ENCODE results near the gene WNK1.

WNK1 gene

GRCh38 chr12:718756-719102, 33.6 kb upstream of the WNK1 start:
- Histone ChIP-seq H3K36me3 (ENCODE audit: control insufficient read depth in 2 of 2, insufficient read depth in 1 of 2, low read length in 2 of 2) (no peaks in the 10 kb centered on the region), H3K4me1 (ENCODE audit: control insufficient read depth, insufficient read depth, low read length) (no peaks in the 10 kb centered on the region), H3K4me3 (ENCODE audit: low read depth, low read length) (no peak overlapping the region), H3K9me3 (ENCODE audit: control insufficient read depth, insufficient read depth, low read depth, low read length) (no peaks in the 10 kb centered on the region), H3K27ac (ENCODE audit: extremely low read depth, low read depth, low read length) (no peak overlapping the region)
- ChIA-PET POLR2A (no interaction called here), CTCF (no interaction called here)
- TF ChIP-seq YY1 (tag by site-specific recombination; IDR thresholded peaks at IDR 0.05): no peak
- peak; percentile 34; the same call in 1 of the 2 replicates for TF ChIP-seq ZNF366 (tag by site-specific recombination; conservative IDR thresholded peaks at IDR 0.05)

DNA sequence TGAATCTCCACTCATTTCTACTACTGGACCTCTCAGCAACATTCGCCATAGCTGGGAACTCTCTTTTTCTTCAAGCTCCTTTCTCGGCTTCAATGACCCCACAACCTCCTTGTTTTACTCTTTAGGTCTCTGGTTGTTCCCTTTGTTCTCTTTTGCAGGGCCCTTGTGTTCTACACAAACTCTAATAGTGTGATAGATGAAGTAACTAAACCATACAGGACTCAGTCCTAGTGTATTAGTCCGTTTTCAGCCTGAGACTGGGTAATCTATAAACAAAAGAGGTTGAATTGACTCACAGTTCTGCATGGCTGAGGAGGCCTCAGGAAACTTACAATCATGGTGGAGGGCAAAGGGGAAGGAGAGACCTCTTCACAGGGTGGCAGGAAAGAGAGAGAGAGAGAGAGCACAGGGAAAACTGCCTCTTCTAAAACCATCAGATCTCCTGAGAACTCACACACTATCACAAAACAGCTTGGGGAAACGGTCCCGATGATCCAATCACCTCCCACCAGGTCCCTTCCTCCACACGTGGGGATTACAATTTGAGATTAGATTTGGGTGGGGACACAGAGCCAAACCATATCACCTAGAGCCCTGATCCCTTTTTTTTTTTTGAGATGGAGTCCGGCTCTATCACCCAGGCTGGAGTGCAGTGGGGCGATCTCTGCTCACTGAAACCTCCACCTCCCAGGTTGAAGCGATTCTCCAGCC, 32.0 kb upstream of the WNK1 start:
- ChIA-PET POLR2A (no interaction called here), CTCF (no interaction called here)
- no peaks in the 10 kb centered on the region for H3K4me1 ChIP-seq (ENCODE audit: control insufficient read depth, insufficient read depth, low read length)
- no peaks in the 10 kb centered on the region for H3K9me3 ChIP-seq (ENCODE audit: control insufficient read depth, insufficient read depth, low read depth, low read length)
- 0 out of 2 replicates have a peak, but pooled peaks have one; percentile 36 for TF ChIP-seq ZBTB6 (tag by site-specific recombination; IDR thresholded peaks at IDR 0.05)
- TF ChIP-seq, protein P1, sequence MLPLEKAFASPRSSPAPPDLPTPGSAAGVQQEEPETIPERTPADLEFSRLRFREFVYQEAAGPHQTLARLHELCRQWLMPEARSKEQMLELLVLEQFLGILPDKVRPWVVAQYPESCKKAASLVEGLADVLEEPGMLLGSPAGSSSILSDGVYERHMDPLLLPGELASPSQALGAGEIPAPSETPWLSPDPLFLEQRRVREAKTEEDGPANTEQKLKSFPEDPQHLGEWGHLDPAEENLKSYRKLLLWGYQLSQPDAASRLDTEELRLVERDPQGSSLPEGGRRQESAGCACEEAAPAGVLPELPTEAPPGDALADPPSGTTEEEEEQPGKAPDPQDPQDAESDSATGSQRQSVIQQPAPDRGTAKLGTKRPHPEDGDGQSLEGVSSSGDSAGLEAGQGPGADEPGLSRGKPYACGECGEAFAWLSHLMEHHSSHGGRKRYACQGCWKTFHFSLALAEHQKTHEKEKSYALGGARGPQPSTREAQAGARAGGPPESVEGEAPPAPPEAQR (tag by site-specific recombination; IDR thresholded peaks at IDR 0.05): no peak
- H3K4me3 ChIP-seq (ENCODE audit: low read depth, low read length): no peak overlapping the region
- no peaks in the 10 kb centered on the region for H3K36me3 ChIP-seq (ENCODE audit: control insufficient read depth in 2 of 2, insufficient read depth in 1 of 2, low read length in 2 of 2)
- H3K27ac ChIP-seq (ENCODE audit: extremely low read depth, low read depth, low read length): no peak overlapping the region

GRCh38 chr12:724194-724855, 28.1 kb upstream of the WNK1 start:
- ChIA-PET POLR2A (interaction anchor here (1.0 kb wide), 1 partner anchor 27 kb away, joined by 3 read pairs; no protein-coding TSS in a partner anchor), CTCF (interaction anchor here (0.6 to 3.5 kb wide), 2 partner anchors 26 to 147 kb away, joined by 3 to 12 read pairs; no protein-coding TSS in a partner anchor)
- H3K36me3 ChIP-seq (ENCODE audit: control insufficient read depth in 2 of 2, insufficient read depth in 1 of 2, low read length in 2 of 2): no peaks in the 10 kb centered on the region
- no peak overlapping the region for H3K4me3 ChIP-seq (ENCODE audit: low read depth, low read length)
- H3K9me3 ChIP-seq (ENCODE audit: control insufficient read depth, insufficient read depth, low read depth, low read length): no peaks in the 10 kb centered on the region
- H3K4me1 ChIP-seq (ENCODE audit: control insufficient read depth, insufficient read depth, low read length): no peaks in the 10 kb centered on the region
- no peak overlapping the region for H3K27ac ChIP-seq (ENCODE audit: extremely low read depth, low read depth, low read length)
- TF ChIP-seq ZBTB20 (tag by site-specific recombination; IDR thresholded peaks at IDR 0.05): 0 out of 2 replicates have a peak, but pooled peaks have one; percentile 18
- no peak for TF ChIP-seq ZNF155 (tag by site-specific recombination; IDR thresholded peaks at IDR 0.05)
- peak; percentile 51; the same call in 1 of the 2 replicates for TF ChIP-seq SCRT1 (tag by site-specific recombination; IDR thresholded peaks at IDR 0.05; ENCODE audit: borderline replicate concordance)
- TF ChIP-seq SP7 (tag by site-specific recombination; IDR thresholded peaks at IDR 0.05): 0 out of 2 replicates have a peak, but pooled peaks have one; percentile 22
- TF ChIP-seq, protein P2, sequence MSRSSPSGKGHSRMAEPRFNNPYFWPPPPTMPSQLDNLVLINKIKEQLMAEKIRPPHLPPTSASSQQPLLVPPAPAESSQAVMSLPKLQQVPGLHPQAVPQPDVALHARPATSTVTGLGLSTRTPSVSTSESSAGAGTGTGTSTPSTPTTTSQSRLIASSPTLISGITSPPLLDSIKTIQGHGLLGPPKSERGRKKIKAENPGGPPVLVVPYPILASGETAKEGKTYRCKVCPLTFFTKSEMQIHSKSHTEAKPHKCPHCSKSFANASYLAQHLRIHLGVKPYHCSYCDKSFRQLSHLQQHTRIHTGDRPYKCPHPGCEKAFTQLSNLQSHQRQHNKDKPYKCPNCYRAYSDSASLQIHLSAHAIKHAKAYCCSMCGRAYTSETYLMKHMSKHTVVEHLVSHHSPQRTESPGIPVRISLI (tag by site-specific recombination; IDR thresholded peaks at IDR 0.05): peak; percentile 88
- TF ChIP-seq, protein P3, sequence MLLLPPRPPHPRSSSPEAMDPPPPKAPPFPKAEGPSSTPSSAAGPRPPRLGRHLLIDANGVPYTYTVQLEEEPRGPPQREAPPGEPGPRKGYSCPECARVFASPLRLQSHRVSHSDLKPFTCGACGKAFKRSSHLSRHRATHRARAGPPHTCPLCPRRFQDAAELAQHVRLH (tag by site-specific recombination; IDR thresholded peaks at IDR 0.05): 0 out of 2 replicates have a peak, but pooled peaks have one; percentile 15
- peak; percentile 19; the same call in 1 of the 2 replicates for TF ChIP-seq ZNF76 (tag by site-specific recombination; IDR thresholded peaks at IDR 0.05; ENCODE audit: borderline replicate concordance, low read depth)
- TF ChIP-seq ZNF600 (tag by site-specific recombination; IDR thresholded peaks at IDR 0.05): peak; percentile 76
- TF ChIP-seq ZNF624 (tag by site-specific recombination; IDR thresholded peaks at IDR 0.05): no peak
- no peak for TF ChIP-seq ZNF354C (tag by site-specific recombination; IDR thresholded peaks at IDR 0.05; ENCODE audit: borderline replicate concordance, low read depth)
- no peak for TF ChIP-seq ZNF585B (tag by site-specific recombination; IDR thresholded peaks at IDR 0.05)
- peak; percentile 92 for TF ChIP-seq SCRT2 (tag by site-specific recombination; IDR thresholded peaks at IDR 0.05)
- TF ChIP-seq, protein P4, sequence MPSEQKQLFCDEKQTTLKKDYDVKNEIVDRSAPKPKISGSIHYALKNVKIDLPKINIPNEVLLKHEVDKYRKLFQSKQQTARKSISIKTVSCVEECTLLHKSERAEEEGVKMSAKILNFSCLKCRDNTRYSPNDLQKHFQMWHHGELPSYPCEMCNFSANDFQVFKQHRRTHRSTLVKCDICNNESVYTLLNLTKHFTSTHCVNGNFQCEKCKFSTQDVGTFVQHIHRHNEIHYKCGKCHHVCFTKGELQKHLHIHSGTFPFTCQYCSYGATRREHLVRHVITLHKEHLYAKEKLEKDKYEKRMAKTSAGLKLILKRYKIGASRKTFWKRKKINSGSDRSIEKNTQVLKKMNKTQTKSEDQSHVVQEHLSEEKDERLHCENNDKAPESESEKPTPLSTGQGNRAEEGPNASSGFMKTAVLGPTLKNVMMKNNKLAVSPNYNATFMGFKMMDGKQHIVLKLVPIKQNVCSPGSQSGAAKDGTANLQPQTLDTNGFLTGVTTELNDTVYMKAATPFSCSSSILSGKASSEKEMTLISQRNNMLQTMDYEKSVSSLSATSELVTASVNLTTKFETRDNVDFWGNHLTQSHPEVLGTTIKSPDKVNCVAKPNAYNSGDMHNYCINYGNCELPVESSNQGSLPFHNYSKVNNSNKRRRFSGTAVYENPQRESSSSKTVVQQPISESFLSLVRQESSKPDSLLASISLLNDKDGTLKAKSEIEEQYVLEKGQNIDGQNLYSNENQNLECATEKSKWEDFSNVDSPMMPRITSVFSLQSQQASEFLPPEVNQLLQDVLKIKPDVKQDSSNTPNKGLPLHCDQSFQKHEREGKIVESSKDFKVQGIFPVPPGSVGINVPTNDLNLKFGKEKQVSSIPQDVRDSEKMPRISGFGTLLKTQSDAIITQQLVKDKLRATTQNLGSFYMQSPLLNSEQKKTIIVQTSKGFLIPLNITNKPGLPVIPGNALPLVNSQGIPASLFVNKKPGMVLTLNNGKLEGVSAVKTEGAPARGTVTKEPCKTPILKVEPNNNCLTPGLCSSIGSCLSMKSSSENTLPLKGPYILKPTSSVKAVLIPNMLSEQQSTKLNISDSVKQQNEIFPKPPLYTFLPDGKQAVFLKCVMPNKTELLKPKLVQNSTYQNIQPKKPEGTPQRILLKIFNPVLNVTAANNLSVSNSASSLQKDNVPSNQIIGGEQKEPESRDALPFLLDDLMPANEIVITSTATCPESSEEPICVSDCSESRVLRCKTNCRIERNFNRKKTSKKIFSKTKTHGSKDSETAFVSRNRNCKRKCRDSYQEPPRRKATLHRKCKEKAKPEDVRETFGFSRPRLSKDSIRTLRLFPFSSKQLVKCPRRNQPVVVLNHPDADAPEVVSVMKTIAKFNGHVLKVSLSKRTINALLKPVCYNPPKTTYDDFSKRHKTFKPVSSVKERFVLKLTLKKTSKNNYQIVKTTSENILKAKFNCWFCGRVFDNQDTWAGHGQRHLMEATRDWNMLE (tag by site-specific recombination; conservative IDR thresholded peaks at IDR 0.05; ENCODE audit: low read depth): peak; percentile 38

All from HEK293 (cell line).